Psoas muscle (tissue), 8 donors: Measurements from ENCODE around the gene CTTNBP2. TPM values are rescaled to one million over a fixed set of nuclear protein-coding genes. Genes with fewer than 3 reads are reported as not detected.

Experiments used
- ATAC-seq, 4 donors: fragments of 200-7000 bp; cut with Tn5 transposase; one replicate each; pipeline ENCODE4 v1.9.1; 2020; ENCODE audit warnings: moderate library complexity in 3 of 4, mild to moderate bottlenecking in 2 of 4
- DNase-seq, 2 donors: peaks; one replicate each; pipeline ENCODE4 v3.0.0-alpha.2; 2020
- H3K27ac ChIP-seq: fragments of 200-600 bp; one replicate; pipeline ENCODE4 v1.8.0; 2022
- H3K27me3 ChIP-seq, 3 donors: fragments of 200-600 bp in 1 of 3; one replicate each; pipeline versions ENCODE4 v1.6.1 to v1.8.0; 2013 to 2022; ENCODE audit warnings: low read length in 2 of 3, mild to moderate bottlenecking in 2 of 3, moderate library complexity in 1 of 3; ENCODE audit not compliant: insufficient read depth in 3 of 3
- H3K36me3 ChIP-seq, 2 donors: fragments of 200-600 bp in 1 of 2; one replicate each; pipeline versions ENCODE4 v1.6.1 to v1.8.0; 2013 to 2022; ENCODE audit warnings: low read depth in 1 of 2, mild to moderate bottlenecking in 1 of 2, moderate library complexity in 1 of 2; ENCODE audit not compliant: insufficient read depth in 1 of 2
- H3K4me1 ChIP-seq: fragments of 200-600 bp; one replicate; pipeline ENCODE4 v1.8.0; 2022
- H3K4me3 ChIP-seq: fragments of 200-600 bp; one replicate; pipeline ENCODE4 v1.8.0; 2022; ENCODE audit warnings: mild to moderate bottlenecking
- H3K9me3 ChIP-seq: fragments of 200-600 bp; one replicate; pipeline ENCODE4 v1.8.0; 2022
- WGBS, 3 donors: extraction: QIAGEN DNeasy Blood & Tissue Kit; methylation state at CpG; one replicate each; pipeline versions ENCODE4 v1.1.6 to v1.1.7; 2013; 5-methylcytosine and 5-hydroxymethylcytosine counted together
- intact Hi-C, 2 donors: fragments of 100-400 bp; cut with DNase I; formaldehyde crosslinking; loops; one replicate each; pipeline versions ENCODE4 v1.11.0 to v1.14.2; 2022
- polyA plus RNA-seq, 3 donors: library from polyadenylated mRNA; stranded (reverse); fragments of 200-250 nt; gene quantifications; one replicate each; pipeline ENCODE4 v1.2.3, GENCODE V29; 2013
- total RNA-seq, 4 donors: library from RNA; stranded (reverse); fragmentation: NEBNext Ultra II Directional in 2 of 4; extraction: Animal tissue kit (Norgen Biotek cat#: 25700) in 2 of 4; gene quantifications; one replicate each; pipeline versions ENCODE4 v1.2.1 to v1.2.4, GENCODE V29; 2021 to 2023
- TF ChIP-seq, protein P1 (sequence below): fragments of 200-600 bp; IDR thresholded peaks from one replicate; pipeline ENCODE4 v1.8.0; 2022; ENCODE audit warnings: antibody characterized with exemption
- donor health status: healthy with polysubstance abuse.
- donor health status: DM: no; HTN: no; CAD: no; lungs with moderate emphysema.
- donor health status: Bipolar disorder and iron deficiency.
- donor health status: healthy.
- donor health status: DM: yes; HTN: yes; CAD: no.
- donor health status: DM: no; HTN: no; CAD: no.
- donor health status: DM: no; HTN: no; CAD: no.
- donor health status: DM: yes; HTN: yes; CAD: no.

Gene CTTNBP2
- total and polyA plus RNA-seq, 7 donors = 0.10 to 1.8 (median 0.38) TPM

DNA sequence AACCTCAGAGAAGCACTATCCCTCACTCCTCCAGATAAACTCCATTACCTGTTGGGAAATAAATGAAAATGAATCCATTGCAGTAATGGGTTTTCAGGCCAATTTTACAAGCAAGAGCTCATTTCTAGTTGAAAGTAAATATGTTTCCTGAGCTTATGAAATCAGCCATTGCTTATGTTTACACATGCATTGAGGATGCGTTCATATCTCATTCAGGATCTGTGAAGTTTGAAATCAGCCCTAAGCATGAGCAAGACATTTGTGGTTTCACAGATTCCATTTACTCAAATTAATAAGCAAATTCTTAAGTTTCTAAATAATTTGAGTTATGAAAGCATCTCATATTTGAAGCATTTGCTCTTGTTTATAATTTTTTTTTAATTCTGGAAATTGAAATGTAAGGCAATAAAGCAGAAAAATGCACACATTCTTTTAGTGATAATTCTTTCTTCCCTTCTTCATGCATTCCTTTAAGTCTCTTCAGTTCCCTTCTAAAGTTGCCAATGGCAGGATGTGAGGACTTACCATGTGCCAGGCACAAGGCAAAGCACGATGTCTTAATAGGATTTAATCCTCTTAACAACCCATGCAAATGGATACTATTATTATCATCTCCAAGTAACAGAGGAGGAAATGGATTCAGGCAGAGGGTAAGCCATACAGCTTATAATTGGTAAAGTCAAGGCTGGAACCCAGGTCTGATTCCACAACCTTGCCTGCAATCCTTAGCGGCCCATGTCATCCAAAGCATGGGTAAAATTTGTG is 35.0 kb upstream of the CTTNBP2 start:
- TF ChIP-seq, protein P1, sequence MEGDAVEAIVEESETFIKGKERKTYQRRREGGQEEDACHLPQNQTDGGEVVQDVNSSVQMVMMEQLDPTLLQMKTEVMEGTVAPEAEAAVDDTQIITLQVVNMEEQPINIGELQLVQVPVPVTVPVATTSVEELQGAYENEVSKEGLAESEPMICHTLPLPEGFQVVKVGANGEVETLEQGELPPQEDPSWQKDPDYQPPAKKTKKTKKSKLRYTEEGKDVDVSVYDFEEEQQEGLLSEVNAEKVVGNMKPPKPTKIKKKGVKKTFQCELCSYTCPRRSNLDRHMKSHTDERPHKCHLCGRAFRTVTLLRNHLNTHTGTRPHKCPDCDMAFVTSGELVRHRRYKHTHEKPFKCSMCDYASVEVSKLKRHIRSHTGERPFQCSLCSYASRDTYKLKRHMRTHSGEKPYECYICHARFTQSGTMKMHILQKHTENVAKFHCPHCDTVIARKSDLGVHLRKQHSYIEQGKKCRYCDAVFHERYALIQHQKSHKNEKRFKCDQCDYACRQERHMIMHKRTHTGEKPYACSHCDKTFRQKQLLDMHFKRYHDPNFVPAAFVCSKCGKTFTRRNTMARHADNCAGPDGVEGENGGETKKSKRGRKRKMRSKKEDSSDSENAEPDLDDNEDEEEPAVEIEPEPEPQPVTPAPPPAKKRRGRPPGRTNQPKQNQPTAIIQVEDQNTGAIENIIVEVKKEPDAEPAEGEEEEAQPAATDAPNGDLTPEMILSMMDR = no peak
- H3K27ac ChIP-seq = no peak overlapping the region
- ATAC-seq (no peak), DNase-seq (no peak)
- no peaks in the 10 kb centered on the region for H3K36me3 ChIP-seq
- H3K27me3 ChIP-seq = peaks cover 0 to 5% (median 0%) of the 10 kb centered on the region in 3 donors
- H3K4me3 ChIP-seq = no peak overlapping the region
- intact Hi-C loops = loop anchor here in 1 of 2 donors (5.0 kb wide), 1 partner anchor 1294 kb away; no protein-coding TSS in a partner anchor
- WGBS, 3 donors = 62 to 82% (median 67%) methylated on average over 3 of the region's 3 CpGs
- no peaks in the 10 kb centered on the region for H3K9me3 ChIP-seq
- H3K4me1 ChIP-seq = no peaks in the 10 kb centered on the region

DNA sequence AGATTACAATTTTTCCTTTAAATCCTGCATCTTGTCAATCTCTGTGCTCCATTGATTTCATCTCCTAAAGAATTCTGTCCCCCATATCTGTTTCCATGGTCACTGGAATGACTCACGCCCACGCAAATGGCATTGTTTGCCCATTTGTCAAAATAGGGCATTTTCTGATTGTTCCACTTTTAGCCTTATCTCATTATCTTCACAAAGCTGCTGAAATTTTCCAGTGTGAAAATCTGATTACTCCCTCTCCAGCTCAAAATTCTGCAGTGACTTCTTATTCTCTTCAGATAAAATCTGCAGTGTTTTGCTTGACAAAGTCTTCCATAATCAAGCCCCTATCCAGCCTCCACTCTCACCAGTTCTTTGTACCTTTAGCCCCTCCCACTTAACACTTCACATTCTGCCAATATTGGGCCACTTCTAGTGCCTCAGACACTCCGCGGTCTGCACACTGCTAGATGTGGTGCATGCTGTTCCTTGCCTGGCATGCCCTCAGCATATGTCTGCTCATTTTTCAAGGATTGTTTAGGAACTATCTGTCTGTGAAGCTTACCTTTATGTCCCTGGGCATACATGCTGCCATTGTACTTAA is 33.9 kb upstream of the CTTNBP2 start:
- no peaks in the 10 kb centered on the region for H3K36me3 ChIP-seq
- WGBS, 3 donors = 73 to 85% (median 80%) methylated on average over 4 of the region's 4 CpGs
- no peaks in the 10 kb centered on the region for H3K4me1 ChIP-seq
- no peak overlapping the region for H3K27ac ChIP-seq
- H3K9me3 ChIP-seq = no peaks in the 10 kb centered on the region
- TF ChIP-seq, protein P1 = no peak
- intact Hi-C loops = loop anchor here in 1 of 2 donors (5.0 kb wide), 1 partner anchor 1295 kb away; no protein-coding TSS in a partner anchor
- no peak for DNase-seq
- H3K27me3 ChIP-seq = peaks cover 0 to 5% (median 0%) of the 10 kb centered on the region in 3 donors
- no peak for ATAC-seq
- H3K4me3 ChIP-seq = no peak overlapping the region

DNA sequence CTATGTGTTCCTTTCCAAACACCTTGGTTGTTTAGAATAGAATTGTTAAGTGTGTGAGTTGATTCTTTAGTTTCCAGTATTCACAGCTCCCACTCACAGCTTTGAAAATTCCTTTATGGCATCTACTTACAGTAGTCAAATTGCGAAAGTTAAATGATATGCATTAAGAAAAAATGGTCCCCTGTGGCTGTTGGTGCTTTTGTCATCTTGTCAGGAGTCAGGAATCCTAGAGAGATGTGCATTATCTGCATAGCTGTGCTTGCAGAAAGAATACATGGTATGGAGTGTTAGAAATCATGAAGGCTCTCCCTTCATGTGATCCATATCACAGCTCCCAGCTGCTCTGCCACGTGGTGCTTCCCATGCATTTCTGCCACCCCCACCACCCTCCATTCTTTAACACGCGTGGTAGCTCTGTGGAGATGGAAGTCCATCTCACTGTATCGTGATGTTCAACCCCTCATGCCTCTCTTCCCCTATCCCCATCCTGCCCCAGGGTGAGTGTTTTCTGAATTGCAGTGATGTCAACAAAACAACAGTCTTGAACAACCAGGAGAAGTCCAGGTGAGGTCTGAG is 29.2 kb upstream of the CTTNBP2 start:
- WGBS, 3 donors = 68 to 75% (median 69%) methylated on average over 5 of the region's 5 CpGs
- TF ChIP-seq, protein P1 = no peak

GRCh38 chr7:117901089-117901797 is 28.0 kb upstream of the CTTNBP2 start:
- DNase-seq (no peak), ATAC-seq (no peak)
- intact Hi-C loops = no loop called here
- no peaks in the 10 kb centered on the region for H3K4me1 ChIP-seq
- no peaks in the 10 kb centered on the region for H3K27me3 ChIP-seq
- no peak overlapping the region for H3K27ac ChIP-seq
- H3K4me3 ChIP-seq = no peak overlapping the region
- no peaks in the 10 kb centered on the region for H3K9me3 ChIP-seq
- no peaks in the 10 kb centered on the region for H3K36me3 ChIP-seq
- WGBS, 3 donors = 80 to 85% (median 84%) methylated on average over 5 of the region's 5 CpGs
- TF ChIP-seq, protein P1 = no peak

More for the DNA sequence above, 29.2 kb upstream of the CTTNBP2 start:
- Histone ChIP-seq H3K36me3 (no peaks in the 10 kb centered on the region), H3K9me3 (no peaks in the 10 kb centered on the region), H3K27me3 (peaks cover 0 to 5% (median 0%) of the 10 kb centered on the region in 3 donors), H3K27ac (no peak overlapping the region), H3K4me3 (no peak overlapping the region), H3K4me1 (no peaks in the 10 kb centered on the region)
- intact Hi-C loops = no loop called here
- ATAC-seq (no peak), DNase-seq (no peak)
